NCI-H345 treated with DMSO at 0.1 percent for 48 hours (cell line): Measurements from ENCODE around the gene CEP170.
"Not testable (repeated sequence)": the region's sequence is repeated elsewhere in the genome, so short reads cannot be mapped to it uniquely, and the experiment has no call there.

Experiments
- DNase-seq: peaks from one replicate; lab custom pipeline; 2025; ENCODE audit not compliant: unreplicated experiment; lab: John Stamatoyannopoulos, UW

The CEP170 gene

DNA sequence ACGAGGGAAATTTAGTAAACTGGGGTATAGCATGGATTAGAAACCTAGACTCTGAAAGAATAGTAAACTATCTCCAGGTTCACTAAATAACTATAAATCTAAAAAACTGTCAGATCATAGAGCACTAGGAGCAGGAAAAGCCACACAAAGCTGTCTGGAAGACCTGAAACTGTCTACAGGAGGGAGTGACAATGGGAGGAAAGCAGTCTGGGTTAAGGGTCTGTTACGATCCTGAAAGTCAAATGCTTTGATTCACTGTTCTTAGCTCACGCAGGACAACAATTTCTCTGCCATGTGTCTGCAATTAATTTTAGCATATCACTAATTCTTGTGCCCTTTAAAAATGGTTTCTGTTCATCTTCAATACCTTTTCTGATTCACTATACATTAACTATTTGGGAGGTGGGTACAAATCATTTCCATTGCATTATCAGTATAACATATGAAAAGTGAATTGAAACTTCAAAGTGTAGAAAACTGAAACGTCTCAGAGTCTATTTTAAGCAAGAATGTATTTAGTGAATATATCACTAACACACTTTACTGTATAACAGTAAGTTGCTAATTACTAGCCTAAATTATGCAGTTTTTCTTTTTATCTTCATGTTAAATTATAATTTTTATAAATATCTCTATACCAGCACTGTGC, 18.4 kb downstream of the CEP170 start:
- DNase-seq, result no peak

- DNase-seq, result no peak
Measured at GRCh38 chr1:243234978-243235647, 20.0 kb downstream of the CEP170 start.

GRCh38 chr1:243233908-243234307, 21.2 kb downstream of the CEP170 start:
- no peak for DNase-seq

- peak; percentile 14 for DNase-seq
Measured at GRCh38 chr1:243230914-243231313, 24.2 kb downstream of the CEP170 start.

- no peak for DNase-seq
Measured at GRCh38 chr1:243229526-243229925, 25.6 kb downstream of the CEP170 start.

- DNase-seq, result no peak
Measured at GRCh38 chr1:243227622-243228021, 27.5 kb downstream of the CEP170 start.

DNA sequence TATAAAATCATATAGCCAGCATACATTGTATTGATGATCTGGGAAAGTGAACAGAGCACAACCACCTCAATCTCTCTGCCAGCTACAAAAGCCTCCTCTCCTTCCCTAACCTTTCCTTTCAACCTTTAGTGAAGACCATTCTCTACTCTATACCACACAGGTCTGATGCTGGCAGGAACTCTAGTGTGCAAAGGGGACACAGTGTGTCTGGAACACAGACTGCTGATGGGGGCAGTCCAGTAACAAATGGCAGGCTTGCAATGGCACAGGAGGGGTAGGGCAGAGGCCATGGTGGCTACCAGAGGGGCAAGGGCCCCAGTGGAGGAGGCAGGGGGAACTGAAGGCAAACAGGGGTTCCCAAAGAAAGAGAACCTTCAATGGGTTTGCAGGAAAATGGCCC, 37.0 kb downstream of the CEP170 start:
- DNase-seq, result no peak

GRCh38 chr1:243217349-243217748, 37.7 kb downstream of the CEP170 start:
- no peak for DNase-seq

DNA sequence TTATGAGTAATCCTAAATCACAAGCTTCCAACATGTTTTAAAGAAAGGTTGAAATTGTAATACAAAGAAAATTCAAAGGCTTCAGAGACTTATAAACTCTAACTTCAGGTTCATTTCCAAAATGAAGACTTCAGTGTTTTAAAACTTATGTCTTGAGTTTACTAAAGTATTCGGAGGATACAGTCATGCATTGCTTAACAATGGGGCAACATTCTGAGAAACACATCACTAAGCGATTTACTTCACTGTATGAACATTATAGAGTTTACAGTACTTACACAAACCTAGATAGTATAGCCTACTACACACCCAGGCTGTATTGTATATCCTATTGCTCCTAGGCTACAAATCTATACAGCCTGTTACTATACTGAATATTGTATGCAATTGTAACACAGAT, 38.3 kb downstream of the CEP170 start:
- DNase-seq, result no peak

DNA sequence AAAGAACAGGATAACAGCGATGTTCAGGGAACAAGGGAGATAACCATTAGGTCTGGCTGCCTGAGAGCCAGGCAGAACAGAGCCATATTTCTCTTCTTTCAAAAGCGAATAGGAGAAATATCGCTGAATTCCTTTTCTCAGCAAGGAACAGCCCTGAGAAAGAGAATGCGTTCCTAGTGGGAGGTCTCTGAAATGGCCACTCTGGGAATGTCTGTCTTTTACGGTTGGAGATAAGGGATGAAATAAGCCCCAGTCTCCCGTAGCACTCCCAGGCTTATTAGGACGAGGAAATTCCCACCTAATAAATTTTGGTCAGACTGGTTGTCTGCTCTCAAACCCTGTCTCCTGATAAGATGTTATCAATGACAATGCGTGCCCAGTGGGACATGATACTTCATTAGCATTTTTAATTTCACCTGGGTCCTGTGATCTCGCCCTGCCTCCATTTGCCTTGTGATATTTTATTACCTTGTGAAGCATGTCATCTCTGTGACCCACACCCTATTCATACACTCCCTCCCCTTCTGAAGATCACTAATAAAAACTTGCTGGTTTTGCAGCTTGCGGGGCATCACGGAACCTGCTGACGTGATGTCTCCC, 39.7 kb downstream of the CEP170 start:
- not testable (repeated sequence) for DNase-seq

DNA sequence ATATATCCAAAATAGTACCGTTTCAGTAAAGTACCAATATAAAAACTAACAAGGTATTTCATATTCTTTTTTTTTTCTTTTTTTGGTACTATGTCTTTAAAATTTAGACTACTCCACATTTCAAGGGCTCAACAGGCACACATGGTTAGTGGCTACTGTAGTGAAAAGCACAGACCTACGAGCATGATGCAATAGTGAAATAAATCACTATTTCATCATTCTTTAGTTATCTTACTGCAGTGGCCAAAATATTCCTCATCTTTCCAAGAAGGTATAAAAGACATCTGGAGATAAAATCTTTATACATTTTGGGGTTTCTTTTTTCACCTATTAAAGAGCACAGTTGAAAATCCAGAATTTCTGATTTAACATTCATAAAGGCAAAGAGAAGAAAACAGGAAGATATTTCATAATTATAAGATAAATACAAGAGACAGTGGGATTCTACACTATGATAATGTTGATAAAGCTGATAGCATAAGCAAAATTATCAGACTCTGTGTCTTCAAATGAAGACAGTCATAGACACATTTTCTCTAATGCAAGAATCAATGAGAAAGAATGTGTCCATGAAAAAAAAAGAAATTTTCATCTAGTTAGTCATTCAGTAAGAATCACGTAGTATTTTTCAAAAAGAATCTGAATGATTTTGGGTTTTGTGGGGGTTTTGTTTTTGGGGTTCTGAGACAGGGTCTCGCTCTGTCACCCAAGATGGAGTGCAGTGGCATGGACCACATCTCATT, 41.9 kb downstream of the CEP170 start:
- no peak for DNase-seq

DNA sequence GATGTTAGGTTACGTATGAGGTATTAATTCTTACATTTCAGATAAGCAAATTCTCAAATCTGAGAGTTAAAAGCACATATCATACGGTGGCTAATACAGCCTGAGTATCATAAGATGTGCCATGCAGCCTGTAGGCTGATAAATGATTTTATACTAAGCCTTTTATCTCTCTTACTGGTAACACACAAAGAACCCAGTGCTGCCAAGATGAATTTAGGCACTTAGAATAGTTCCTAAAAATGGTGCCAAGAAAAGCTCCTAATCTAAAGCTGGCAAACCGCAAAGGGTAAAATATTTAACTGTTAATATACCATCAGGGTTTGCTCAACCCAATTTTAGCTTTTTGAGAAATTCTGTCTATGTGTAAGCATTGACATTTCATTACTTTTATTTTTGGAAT, 43.1 kb downstream of the CEP170 start:
- not testable (repeated sequence) for DNase-seq

DNA sequence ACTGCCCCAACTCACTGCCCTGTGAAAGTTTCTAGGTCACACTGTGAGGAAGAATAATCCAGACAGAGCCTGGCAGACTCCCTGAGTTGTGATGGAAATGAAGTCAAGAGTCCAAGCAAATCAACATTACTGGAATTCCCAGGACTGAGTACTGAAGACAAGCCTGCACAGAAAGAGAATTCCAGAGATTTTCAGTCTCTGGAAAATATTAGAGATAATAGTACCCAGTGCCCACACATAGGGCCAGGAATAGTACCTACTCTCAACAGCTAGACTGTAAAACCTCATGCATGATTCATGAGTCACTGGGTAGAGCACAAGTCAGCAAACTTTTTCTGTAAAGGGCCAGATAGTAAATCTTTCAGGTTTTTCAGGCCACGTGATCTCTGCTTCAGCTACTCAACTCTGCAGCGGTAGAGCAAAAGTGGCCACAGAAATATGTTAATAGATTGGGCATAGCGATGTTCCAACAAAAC, 50.0 kb downstream of the CEP170 start:
- DNase-seq, result not testable (repeated sequence)

- DNase-seq, result not testable (repeated sequence)
Measured at GRCh38 chr1:243204336-243204735, 50.7 kb downstream of the CEP170 start.

GRCh38 chr1:243203196-243203595, 51.9 kb downstream of the CEP170 start:
- DNase-seq, result not testable (repeated sequence)

DNA sequence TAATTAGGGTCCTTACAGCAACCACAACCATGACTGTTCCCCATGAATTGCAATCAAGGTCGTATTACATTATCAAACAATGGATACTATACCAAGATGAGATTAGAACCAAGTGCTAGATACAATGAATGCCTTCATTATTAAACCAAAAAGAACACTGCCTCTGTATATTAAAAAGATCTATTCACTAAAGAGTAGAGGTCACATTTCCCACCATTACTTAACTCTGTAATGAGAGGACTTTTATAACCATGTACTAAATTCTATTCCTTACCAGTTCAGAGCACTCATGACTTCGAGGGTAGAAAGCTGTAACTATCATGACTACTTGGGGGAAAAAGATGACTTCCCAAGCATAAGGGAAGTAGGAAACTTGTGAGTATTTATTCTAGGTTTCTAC, 53.8 kb downstream of the CEP170 start:
- DNase-seq, result not testable (repeated sequence)

DNA sequence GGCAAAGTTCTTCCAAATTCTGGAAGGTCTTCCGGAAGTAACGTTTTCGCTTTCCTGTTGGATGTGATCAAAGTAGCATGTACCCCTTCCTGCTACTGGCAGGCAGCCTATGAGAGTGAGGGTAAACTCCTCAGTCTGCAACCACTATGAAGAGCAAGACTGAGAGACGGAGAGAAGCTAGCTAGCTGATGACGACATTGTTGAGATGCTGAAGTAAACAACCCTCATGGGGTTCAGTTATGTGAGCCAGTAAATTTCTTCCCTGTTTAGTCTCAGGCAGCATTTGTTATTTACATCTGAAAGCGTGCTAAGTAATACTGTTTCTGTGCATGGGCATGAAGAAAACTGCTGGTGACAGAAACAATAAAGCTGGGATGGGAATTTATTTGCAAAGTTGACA, 57.6 kb downstream of the CEP170 start:
- not testable (repeated sequence) for DNase-seq

- not testable (repeated sequence) for DNase-seq
Measured at GRCh38 chr1:243193330-243193729, 61.8 kb downstream of the CEP170 start.

DNA sequence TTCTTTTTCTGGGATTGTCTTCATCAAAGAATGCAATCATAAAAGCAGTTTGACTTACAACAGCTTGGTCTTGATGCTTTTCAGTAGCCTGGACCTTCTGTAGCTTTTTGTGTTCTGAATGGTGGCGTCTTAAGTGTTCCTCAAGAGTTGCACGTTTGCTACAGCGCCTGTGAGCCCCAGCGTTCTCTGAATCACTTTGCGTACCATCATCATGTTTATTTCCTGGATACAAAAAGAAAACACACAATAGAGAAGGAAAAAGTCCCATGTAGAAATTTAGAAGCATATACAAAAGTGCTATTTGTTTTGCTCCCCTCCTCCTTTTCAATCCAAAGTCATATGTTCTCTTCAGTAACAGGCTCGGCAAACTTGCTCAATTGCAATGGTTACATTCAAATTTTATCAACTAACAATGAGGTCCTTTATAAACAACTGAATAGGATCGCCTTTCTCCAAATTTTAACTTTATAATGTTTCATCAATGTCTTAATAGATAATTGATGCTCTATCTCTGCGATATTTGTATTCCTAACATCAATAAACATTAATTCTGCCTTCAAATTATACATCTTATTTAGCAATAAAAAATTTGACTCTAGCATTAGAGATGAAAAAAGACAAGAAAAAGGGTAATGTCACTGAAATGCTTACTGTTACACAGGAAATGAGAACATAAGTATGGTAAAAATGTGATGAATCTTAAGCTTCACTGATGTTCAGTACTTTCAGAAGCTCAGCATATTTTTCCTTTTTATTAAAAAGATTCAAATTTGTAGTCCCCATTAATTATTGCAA, 68.7 kb downstream of the CEP170 start:
- not testable (repeated sequence) for DNase-seq

DNA sequence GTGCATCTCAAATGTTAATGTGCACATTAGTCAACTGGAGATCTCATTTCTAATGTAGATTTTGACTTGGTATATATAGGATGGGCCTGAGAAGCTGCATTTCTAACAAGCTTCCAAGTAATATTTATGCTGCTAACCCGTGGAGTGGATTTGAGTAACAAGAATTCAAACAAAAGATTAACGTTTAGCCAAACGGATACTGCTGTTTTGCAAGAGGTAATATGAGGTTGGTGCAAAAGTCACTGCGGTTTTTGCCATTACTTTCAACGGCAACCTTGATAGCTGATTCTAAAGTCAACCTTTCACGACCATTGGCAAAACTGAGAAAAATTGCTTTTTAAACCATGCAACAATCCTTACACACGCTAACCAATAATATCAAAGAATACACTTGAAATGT, 70.3 kb downstream of the CEP170 start:
- DNase-seq, result not testable (repeated sequence)

DNA sequence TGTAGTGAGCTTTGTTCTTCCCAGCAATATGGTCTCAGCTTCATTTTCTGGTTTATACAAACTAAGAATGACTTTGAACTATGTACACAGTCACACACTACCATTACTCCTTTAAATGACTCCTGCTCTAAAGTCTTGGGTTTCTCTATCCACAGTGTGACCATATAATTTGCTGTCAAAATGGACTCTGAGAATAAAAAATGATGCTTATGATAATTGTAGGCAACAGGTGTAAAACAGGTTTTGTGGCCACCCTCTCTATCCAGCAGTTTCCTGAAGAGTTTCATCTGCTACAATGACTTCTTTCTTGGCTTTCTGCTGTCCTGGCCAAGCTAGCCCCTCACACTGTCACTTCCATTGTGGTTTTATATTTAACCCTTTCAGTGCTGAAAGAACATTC, 71.4 kb downstream of the CEP170 start:
- not testable (repeated sequence) for DNase-seq
